GM13977 (cell line): Measurements from ENCODE around the gene LAMA5.

ENCODE experiments used
- DNase-seq: peaks from one replicate; pipeline ENCODE4 v3.0.0; 2012; ENCODE audit warnings: low spot score
- CTCF ChIP-seq: IDR thresholded peaks from 2 replicates; pipeline ENCODE4 v1.5.1; 2012; ENCODE audit warnings: mild to moderate bottlenecking, control low read depth; ENCODE audit not compliant: insufficient read depth; ENCODE audit errors: extremely low read depth, missing control alignments
- in situ Hi-C: fragments of 300-500 bp; cut with MboI; formaldehyde crosslinking; loops from one replicate; pipeline ENCODE4 v1.12.0; 2022; ENCODE audit warnings: low sequenced_read_pairs, low pct_unique_long_range_greater_than_20kb, mixed read lengths, inconsistent platforms; ENCODE audit not compliant: unreplicated experiment

Gene LAMA5

GRCh38 chr20:62387219-62387913 lies 20.3 kb upstream of the LAMA5 start:
- no peak for TF ChIP-seq CTCF
- in situ Hi-C loops, result no loop called here
- no peak for DNase-seq

GRCh38 chr20:62386383-62387218 lies 19.5 kb upstream of the LAMA5 start, which contains the start of gene RPS21:
Gene RPS21 (plus strand): TSS chr20:62387103. CDS start chr20:62387339, 236 bp downstream.
- TF ChIP-seq CTCF, result no peak
- in situ Hi-C loops, result no loop called here
- peak; percentile 97 for DNase-seq

- in situ Hi-C loops, result loop anchor here (5.0 kb wide), 1 partner anchor 75 kb away; no protein-coding TSS in a partner anchor
- peak; percentile 98 for TF ChIP-seq CTCF
- peak; percentile 86 for DNase-seq
These were observed 15.4 kb upstream of the LAMA5 start for GRCh38 chr20:62382306-62383198.

GRCh38 chr20:62381842-62382241 lies 14.7 kb upstream of the LAMA5 start:
- no peak for TF ChIP-seq CTCF
- DNase-seq, result no peak
- in situ Hi-C loops, result loop anchor here (5.0 kb wide), 1 partner anchor 75 kb away; no protein-coding TSS in a partner anchor

GRCh38 chr20:62381202-62381797 lies 14.2 kb upstream of the LAMA5 start:
- no peak for DNase-seq
- in situ Hi-C loops, result loop anchor here (5.0 kb wide), 1 partner anchor 74 kb away; no protein-coding TSS in a partner anchor

More at GRCh38 chr20:62381202-62381797, 14.2 kb upstream of the LAMA5 start:
- TF ChIP-seq CTCF, result no peak
